HTERT RPE-1 (cell line): ENCODE data around the gene USH2A.

Experiments
- in situ Hi-C: fragments of 300-500 bp; cut with MboI; formaldehyde crosslinking; loops from 4 replicates; pipeline ENCODE4 v1.14.3; 2020; ENCODE audit warnings: low sequenced_read_pairs

The USH2A gene

GRCh38 chr1:216209125-216209524, 214.1 kb downstream of the USH2A start:
- in situ Hi-C loops: no loop called here

GRCh38 chr1:216207154-216207553, 216.1 kb downstream of the USH2A start:
- in situ Hi-C loops: no loop called here

- in situ Hi-C loops: no loop called here
Observed at GRCh38 chr1:216205176-216205575, 218.1 kb downstream of the USH2A start.

- in situ Hi-C loops: no loop called here
Observed at GRCh38 chr1:216201946-216202345, 221.3 kb downstream of the USH2A start.

GRCh38 chr1:216200941-216201340, 222.3 kb downstream of the USH2A start:
- in situ Hi-C loops: no loop called here

- in situ Hi-C loops: no loop called here
Observed at GRCh38 chr1:216194721-216195120, 228.5 kb downstream of the USH2A start.

GRCh38 chr1:216193839-216194443, 229.3 kb downstream of the USH2A start:
- in situ Hi-C loops: no loop called here

GRCh38 chr1:216190438-216190837, 232.8 kb downstream of the USH2A start:
- in situ Hi-C loops: no loop called here

GRCh38 chr1:216186816-216187215, 236.4 kb downstream of the USH2A start:
- in situ Hi-C loops: no loop called here

- in situ Hi-C loops: no loop called here
Observed at GRCh38 chr1:216186141-216186540, 237.1 kb downstream of the USH2A start.

- in situ Hi-C loops: no loop called here
Observed at GRCh38 chr1:216184126-216184680, 239.0 kb downstream of the USH2A start.

- in situ Hi-C loops: no loop called here
Observed at GRCh38 chr1:216183454-216183853, 239.8 kb downstream of the USH2A start.

GRCh38 chr1:216183007-216183406, 240.2 kb downstream of the USH2A start:
- in situ Hi-C loops: no loop called here

GRCh38 chr1:216181590-216181989, 241.7 kb downstream of the USH2A start:
- in situ Hi-C loops: no loop called here

GRCh38 chr1:216178281-216178680, 245.0 kb downstream of the USH2A start:
- in situ Hi-C loops: no loop called here

- in situ Hi-C loops: no loop called here
Observed at GRCh38 chr1:216176970-216177369, 246.3 kb downstream of the USH2A start.

- in situ Hi-C loops: no loop called here
Observed at GRCh38 chr1:216175714-216176113, 247.5 kb downstream of the USH2A start.

GRCh38 chr1:216173376-216173995, 249.8 kb downstream of the USH2A start:
- in situ Hi-C loops: no loop called here

GRCh38 chr1:216169351-216169750, 253.9 kb downstream of the USH2A start:
- in situ Hi-C loops: no loop called here

GRCh38 chr1:216168546-216168945, 254.7 kb downstream of the USH2A start:
- in situ Hi-C loops: no loop called here

GRCh38 chr1:216154063-216154462, 269.2 kb downstream of the USH2A start:
- in situ Hi-C loops: no loop called here

GRCh38 chr1:216153130-216153529, 270.1 kb downstream of the USH2A start:
- in situ Hi-C loops: no loop called here
